ENCODE measurements around the gene LUZP2.

- TF ChIP-seq FOSL1 (IDR thresholded peaks at IDR 0.05; ENCODE audit: insufficient read depth, low read depth, low read length) (no peak), CTCF (IDR thresholded peaks at IDR 0.05; ENCODE audit: control extremely low read depth in 1 of 3, insufficient read depth in 1 of 3, low read depth in 1 of 3, low read length in 3 of 3) (no peak), ZNF274 (IDR thresholded peaks at IDR 0.05; ENCODE audit: borderline replicate concordance, extremely low read depth, low read length) (no peak), POLR2AphosphoS5 (IDR thresholded peaks at IDR 0.05; ENCODE audit: low read depth, low read length) (no peak), SRF (IDR thresholded peaks at IDR 0.05; ENCODE audit: low read depth, low read length) (no peak), SIN3A (conservative IDR thresholded peaks at IDR 0.05 in 1 of 2, IDR thresholded peaks at IDR 0.05 in 1 of 2; ENCODE audit: low read depth in 1 of 2, low read length in 2 of 2) (no peak)
Measured at GRCh38 chr11:24833573-24833972, 336.7 kb downstream of the LUZP2 start.

Data from H1 (cell line).